GM12873 (cell line): Measurements from ENCODE around the gene SIGLEC1.
A peak's percentile ranks its signal among the peaks of the same experiment; 100 is the strongest.

Experiments used
- CTCF ChIP-seq: IDR thresholded peaks from 2 replicates; pipeline ENCODE4 v1.5.1; 2012; ENCODE audit warnings: low read depth, mild to moderate bottlenecking, moderate library complexity, low read length, control low read depth; ENCODE audit not compliant: insufficient read depth; ENCODE audit errors: missing control alignments

Gene SIGLEC1

GRCh38 chr20:3697588-3698305 is 14.7 kb downstream of the SIGLEC1 start:
- no peak for TF ChIP-seq CTCF

GRCh38 chr20:3696745-3697587 is 15.4 kb downstream of the SIGLEC1 start:
- no peak for TF ChIP-seq CTCF

- TF ChIP-seq CTCF, result peak; percentile 52
Measured at GRCh38 chr20:3696200-3696599, 16.2 kb downstream of the SIGLEC1 start.

GRCh38 chr20:3694864-3695263 is 17.5 kb downstream of the SIGLEC1 start:
- no peak for TF ChIP-seq CTCF

GRCh38 chr20:3693376-3693775 is 19.0 kb downstream of the SIGLEC1 start:
- TF ChIP-seq CTCF, result no peak

GRCh38 chr20:3692706-3693294 is 19.6 kb downstream of the SIGLEC1 start:
- TF ChIP-seq CTCF, result no peak

- no peak for TF ChIP-seq CTCF
Measured at GRCh38 chr20:3691897-3692296, 20.5 kb downstream of the SIGLEC1 start.
